ENCODE data around the gene RNF43.
A peak's percentile ranks its signal among the peaks of the same experiment; 100 is the strongest.

RNF43 gene

GRCh38 chr17:58436805-58437239 is 19.5 kb upstream of the RNF43 start:
- H3K4me3 ChIP-seq (ENCODE audit: low read depth, low read length): no peak overlapping the region
- DNase-seq (ENCODE audit: low read depth): no peak
- TF ChIP-seq CTCF (IDR thresholded peaks at IDR 0.05; ENCODE audit: low read depth, low read length) (no peak), MAX (IDR thresholded peaks at IDR 0.05; ENCODE audit: low read depth, low read length) (no peak), POLR2A (IDR thresholded peaks at IDR 0.05; ENCODE audit: extremely low read depth, insufficient read length) (no peak), MYC (IDR thresholded peaks at IDR 0.05; ENCODE audit: low read depth, low read length) (no peak)

- no peak for DNase-seq (ENCODE audit: low read depth)
- TF ChIP-seq MYC (IDR thresholded peaks at IDR 0.05; ENCODE audit: low read depth, low read length) (no peak), MAX (IDR thresholded peaks at IDR 0.05; ENCODE audit: low read depth, low read length) (no peak), CTCF (IDR thresholded peaks at IDR 0.05; ENCODE audit: low read depth, low read length) (no peak), POLR2A (IDR thresholded peaks at IDR 0.05; ENCODE audit: extremely low read depth, insufficient read length) (no peak)
Measured at GRCh38 chr17:58436245-58436644, 18.9 kb upstream of the RNF43 start.

GRCh38 chr17:58432806-58433573 is 15.7 kb upstream of the RNF43 start:
- no peak for DNase-seq (ENCODE audit: low read depth)
- no peak overlapping the region for H3K4me3 ChIP-seq (ENCODE audit: low read depth, low read length)
- TF ChIP-seq MYC (IDR thresholded peaks at IDR 0.05; ENCODE audit: low read depth, low read length) (no peak), CTCF (IDR thresholded peaks at IDR 0.05; ENCODE audit: low read depth, low read length) (peak; percentile 10)

More at GRCh38 chr17:58436245-58436644, 18.9 kb upstream of the RNF43 start:
- no peak overlapping the region for H3K4me3 ChIP-seq (ENCODE audit: low read depth, low read length)

- no peak for DNase-seq (ENCODE audit: low read depth)
- no peak overlapping the region for H3K4me3 ChIP-seq (ENCODE audit: low read depth, low read length)
- TF ChIP-seq MYC (IDR thresholded peaks at IDR 0.05; ENCODE audit: low read depth, low read length) (no peak), POLR2A (IDR thresholded peaks at IDR 0.05; ENCODE audit: extremely low read depth, insufficient read length) (no peak), MAX (IDR thresholded peaks at IDR 0.05; ENCODE audit: low read depth, low read length) (no peak), CTCF (IDR thresholded peaks at IDR 0.05; ENCODE audit: low read depth, low read length) (no peak)
Measured at GRCh38 chr17:58427807-58428206, 10.5 kb upstream of the RNF43 start.

- H3K4me3 ChIP-seq (ENCODE audit: low read depth, low read length): no peak overlapping the region
- DNase-seq (ENCODE audit: low read depth): no peak
- no peak for TF ChIP-seq MAX (IDR thresholded peaks at IDR 0.05; ENCODE audit: low read depth, low read length)
- TF ChIP-seq MYC (IDR thresholded peaks at IDR 0.05; ENCODE audit: low read depth, low read length): no peak
- TF ChIP-seq CTCF (IDR thresholded peaks at IDR 0.05; ENCODE audit: low read depth, low read length): no peak
- no peak for TF ChIP-seq POLR2A (IDR thresholded peaks at IDR 0.05; ENCODE audit: extremely low read depth, insufficient read length)
Measured at GRCh38 chr17:58421711-58422110, 4.4 kb upstream of the RNF43 start.
